T-helper 22 cell (primary cell): ENCODE data around the gene HPCAL1.

ENCODE experiments used
- DNase-seq: peaks from one replicate; pipeline ENCODE4 v3.0.0-alpha.2; 2020; ENCODE audit warnings: low read depth

The HPCAL1 gene

GRCh38 chr2:10370895-10371294, 68.2 kb downstream of the HPCAL1 start:
- no peak for DNase-seq

- DNase-seq = no peak
Observed at GRCh38 chr2:10371441-10372196, 68.9 kb downstream of the HPCAL1 start.

- DNase-seq = no peak
Observed at GRCh38 chr2:10372203-10372861, 69.6 kb downstream of the HPCAL1 start.

GRCh38 chr2:10372862-10373240, 70.1 kb downstream of the HPCAL1 start:
- DNase-seq = no peak

GRCh38 chr2:10373931-10374330, 71.2 kb downstream of the HPCAL1 start:
- no peak for DNase-seq

GRCh38 chr2:10374362-10374943, 71.7 kb downstream of the HPCAL1 start:
- DNase-seq = no peak

- DNase-seq = no peak
Observed at GRCh38 chr2:10375570-10376281, 73.0 kb downstream of the HPCAL1 start.

GRCh38 chr2:10377052-10377746, 74.5 kb downstream of the HPCAL1 start:
- no peak for DNase-seq

- DNase-seq = no peak
Observed at GRCh38 chr2:10377747-10378085, 75.0 kb downstream of the HPCAL1 start.

GRCh38 chr2:10378189-10378588, 75.5 kb downstream of the HPCAL1 start:
- no peak for DNase-seq

GRCh38 chr2:10380048-10380926, 77.6 kb downstream of the HPCAL1 start:
- DNase-seq = no peak

GRCh38 chr2:10381997-10382353, 79.3 kb downstream of the HPCAL1 start:
- DNase-seq = no peak

- peak; percentile 21 for DNase-seq
Observed at GRCh38 chr2:10382354-10383061, 79.8 kb downstream of the HPCAL1 start.

- no peak for DNase-seq
Observed at GRCh38 chr2:10383960-10384734, 81.4 kb downstream of the HPCAL1 start.

GRCh38 chr2:10385501-10385900, 82.8 kb downstream of the HPCAL1 start:
- no peak for DNase-seq

GRCh38 chr2:10385933-10386773, 83.4 kb downstream of the HPCAL1 start:
- no peak for DNase-seq

GRCh38 chr2:10387033-10387432, 84.3 kb downstream of the HPCAL1 start:
- no peak for DNase-seq

GRCh38 chr2:10388954-10389560, 86.4 kb downstream of the HPCAL1 start:
- DNase-seq = no peak
